T47D (cell line): ENCODE data around the gene NPTX2.

Experiments
- DNase-seq, 2 experiments: peaks; one replicate each; pipeline versions ENCODE4 v3.0.0 to v3.0.0-alpha.2; 2011 to 2012; ENCODE audit warnings: low read depth in 1 of 2, low spot score in 1 of 2
- JUND ChIP-seq: IDR thresholded peaks from 2 replicates; pipeline ENCODE4 v1.6.1; 2012; ENCODE audit warnings: low read depth
- in situ Hi-C: cut with HindIII; loops from 2 replicates; pipeline ENCODE4 v1.10.0; 2016; ENCODE audit warnings: low sequenced_read_pairs, low pct_unique_long_range_greater_than_20kb

Gene NPTX2

GRCh38 chr7:98651760-98652159 lies 34.7 kb downstream of the NPTX2 start:
- in situ Hi-C loops: no loop called here
- no peak for DNase-seq
- TF ChIP-seq JUND: no peak

GRCh38 chr7:98653601-98654310 lies 36.7 kb downstream of the NPTX2 start:
- in situ Hi-C loops: no loop called here
- no peak for TF ChIP-seq JUND
- no peak for DNase-seq

- in situ Hi-C loops: no loop called here
- no peak for DNase-seq
- no peak for TF ChIP-seq JUND
These were observed 37.6 kb downstream of the NPTX2 start for GRCh38 chr7:98654524-98655272.

GRCh38 chr7:98655611-98656010 lies 38.5 kb downstream of the NPTX2 start:
- no peak for TF ChIP-seq JUND
- in situ Hi-C loops: no loop called here
- DNase-seq: no peak

GRCh38 chr7:98656899-98657298 lies 39.8 kb downstream of the NPTX2 start:
- in situ Hi-C loops: no loop called here
- DNase-seq: no peak
- TF ChIP-seq JUND: no peak

- no peak for DNase-seq
- in situ Hi-C loops: no loop called here
- no peak for TF ChIP-seq JUND
These were observed 40.7 kb downstream of the NPTX2 start for GRCh38 chr7:98657736-98658135.

- no peak for TF ChIP-seq JUND
- in situ Hi-C loops: no loop called here
- DNase-seq: no peak
These were observed 42.7 kb downstream of the NPTX2 start for GRCh38 chr7:98659756-98660155.

GRCh38 chr7:98661607-98662006 lies 44.5 kb downstream of the NPTX2 start:
- TF ChIP-seq JUND: no peak
- DNase-seq: no peak
- in situ Hi-C loops: no loop called here

GRCh38 chr7:98662289-98662688 lies 45.2 kb downstream of the NPTX2 start:
- no peak for DNase-seq
- TF ChIP-seq JUND: no peak
- in situ Hi-C loops: no loop called here

GRCh38 chr7:98664882-98665281 lies 47.8 kb downstream of the NPTX2 start:
- no peak for TF ChIP-seq JUND
- in situ Hi-C loops: no loop called here
- DNase-seq: no peak

GRCh38 chr7:98668255-98668654 lies 51.2 kb downstream of the NPTX2 start:
- in situ Hi-C loops: no loop called here
- no peak for DNase-seq
- TF ChIP-seq JUND: no peak

- no peak for DNase-seq
- no peak for TF ChIP-seq JUND
- in situ Hi-C loops: no loop called here
These were observed 52.4 kb downstream of the NPTX2 start for GRCh38 chr7:98669329-98670000.

- no peak for TF ChIP-seq JUND
- no peak for DNase-seq
- in situ Hi-C loops: no loop called here
These were observed 53.1 kb downstream of the NPTX2 start for GRCh38 chr7:98670186-98670585.
